GM21528 (cell line): ENCODE results near the gene ASB4.
"Not testable (repeated sequence)": the region's sequence is repeated elsewhere in the genome, so short reads cannot be mapped to it uniquely, and the experiment has no call there.

Source experiments
- ATAC-seq: cut with Tn5 transposase; IDR thresholded peaks from one replicate; pipeline ENCODE4 v1.9.1; 2021; ENCODE audit warnings: mild to moderate bottlenecking, moderate library complexity; ENCODE audit not compliant: unreplicated experiment, low FRiP score

ASB4 gene

DNA sequence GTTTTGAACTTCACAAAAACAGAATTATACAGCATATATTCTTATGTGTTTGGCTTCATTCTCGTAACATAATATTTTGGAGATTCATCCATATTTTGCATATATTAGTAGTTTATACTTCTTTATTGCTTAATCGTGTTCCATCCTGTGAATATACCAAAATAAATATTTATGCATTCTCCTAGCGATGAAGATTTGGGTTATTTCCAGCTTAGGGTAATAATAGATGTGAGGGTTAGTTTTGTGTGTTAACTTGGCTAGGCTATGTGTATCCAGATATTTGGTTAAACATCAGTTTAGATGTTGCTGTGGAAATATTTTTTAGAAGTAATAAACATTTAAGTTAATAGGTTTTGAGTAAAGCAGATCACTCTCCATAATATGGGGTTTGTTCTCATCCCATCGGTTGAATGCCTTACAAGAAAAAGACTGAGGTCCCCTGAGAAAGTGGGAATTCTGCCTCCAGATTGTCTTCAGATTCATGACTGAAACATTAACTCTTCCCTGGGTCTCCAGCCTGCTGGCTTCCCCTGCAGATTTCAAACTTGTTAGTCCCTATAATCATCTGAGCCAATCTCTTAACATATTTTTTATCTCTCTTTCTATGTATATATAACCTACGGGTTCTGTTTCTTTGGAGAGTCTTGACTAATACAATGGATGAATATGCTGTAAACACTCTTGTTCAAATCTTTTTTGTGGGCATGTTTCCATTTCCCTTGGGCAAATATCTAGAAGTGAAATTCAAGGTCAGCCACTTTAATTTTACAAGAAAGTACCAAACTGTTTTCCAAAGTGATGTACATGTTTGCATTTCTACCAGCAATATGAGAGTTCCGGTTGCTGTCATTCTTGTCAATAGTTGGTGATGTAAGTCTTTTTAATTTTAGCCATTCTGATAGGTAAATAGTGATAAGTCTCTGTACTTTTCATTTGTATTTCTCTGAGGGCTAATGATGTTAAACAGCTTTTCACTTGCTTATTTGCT, 61.9 kb downstream of the ASB4 start:
- ATAC-seq, result no peak

DNA sequence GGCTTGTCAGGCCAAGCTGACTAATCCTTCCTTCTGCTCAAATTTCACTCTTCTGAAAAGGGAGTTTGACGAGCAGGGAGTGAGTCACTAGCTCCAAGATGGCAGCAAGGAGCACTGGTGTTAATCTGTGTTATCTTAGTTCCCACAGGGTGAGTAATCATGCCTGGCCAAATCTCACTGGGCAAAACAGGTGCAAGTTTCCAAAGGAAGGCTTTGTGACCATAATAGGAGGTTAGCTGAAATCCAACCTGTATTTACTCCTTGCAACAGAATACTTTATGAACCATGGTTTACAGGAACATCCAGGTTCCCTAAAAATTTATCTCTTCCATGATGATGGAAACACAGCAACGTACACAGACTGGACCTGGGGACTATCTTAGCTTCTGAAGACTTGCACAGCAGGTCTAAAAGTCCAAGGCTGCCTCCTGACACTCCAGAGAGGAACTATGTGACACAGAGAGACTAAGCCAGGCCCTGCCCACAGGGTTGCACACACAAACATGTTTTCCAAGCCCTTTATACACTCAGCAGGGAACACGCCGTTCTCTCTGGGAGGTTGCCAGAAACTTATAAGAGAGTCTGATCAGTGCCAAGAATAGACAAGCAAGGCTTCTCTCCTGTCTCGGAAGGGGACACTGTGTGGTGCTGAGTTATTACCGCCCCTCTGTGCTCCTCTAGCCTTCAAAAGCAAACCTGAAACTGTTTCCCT, 64.2 kb downstream of the ASB4 start:
- no peak for ATAC-seq

DNA sequence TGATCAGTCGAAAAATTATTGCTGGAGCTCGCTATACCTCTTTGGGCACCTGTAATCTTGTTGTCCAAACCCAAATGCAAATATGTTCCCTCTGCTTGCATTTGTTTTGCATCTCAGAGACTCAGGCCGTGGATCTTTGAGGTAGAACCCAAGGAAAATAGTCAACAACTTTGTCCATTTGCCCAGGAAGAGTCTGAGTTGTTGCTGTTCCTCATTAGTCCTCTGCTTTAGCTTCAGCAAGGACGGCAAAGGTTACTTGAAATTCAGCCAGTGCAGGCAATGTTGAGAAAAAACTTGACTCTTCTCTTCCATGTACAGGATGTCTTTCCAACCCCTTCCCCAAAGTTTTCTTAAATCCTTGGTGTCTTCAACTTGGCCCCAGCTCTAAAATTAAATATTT, 64.8 kb downstream of the ASB4 start:
- ATAC-seq, result no peak

- not testable (repeated sequence) for ATAC-seq
Observed at GRCh38 chr7:95552010-95552926, 66.5 kb downstream of the ASB4 start.

DNA sequence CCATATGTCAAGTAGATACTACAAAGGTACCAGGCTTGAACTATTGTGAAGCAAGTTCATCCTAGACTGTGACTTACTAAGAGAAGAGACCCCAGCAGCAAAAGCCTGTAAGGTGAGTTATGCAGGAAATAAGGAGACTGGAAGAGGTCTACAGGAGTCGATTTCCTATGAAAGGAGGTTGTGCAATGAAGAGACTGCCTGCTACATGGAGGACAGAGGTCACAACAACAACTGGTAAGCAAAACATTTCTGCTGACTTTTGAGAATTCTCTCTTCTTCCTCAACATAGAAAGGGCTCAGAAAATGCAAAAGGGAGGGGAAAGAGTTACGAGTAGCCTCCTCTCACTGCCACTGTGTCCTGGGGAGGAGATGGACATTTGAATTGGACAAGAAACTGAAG, 68.2 kb downstream of the ASB4 start:
- ATAC-seq, result no peak

DNA sequence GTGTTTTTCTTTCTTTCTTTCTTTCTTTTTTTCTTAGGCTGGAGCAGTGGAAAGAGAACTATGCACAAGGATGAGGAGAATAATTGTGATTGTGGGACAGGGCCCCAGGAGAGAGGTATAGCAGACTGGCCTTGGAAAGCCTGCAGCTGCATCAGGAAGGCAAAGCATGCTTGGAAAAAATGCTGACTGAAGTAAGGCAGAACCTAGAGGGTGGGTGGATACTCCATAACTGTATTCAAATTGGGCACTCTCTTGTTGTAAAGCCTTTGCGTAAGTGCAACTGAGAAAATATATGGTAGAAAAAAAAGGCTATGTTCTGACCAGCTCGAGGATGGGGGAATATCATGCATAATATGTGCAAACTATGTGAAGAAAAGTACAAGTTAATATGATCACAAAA, 71.0 kb downstream of the ASB4 start:
- ATAC-seq, result no peak

DNA sequence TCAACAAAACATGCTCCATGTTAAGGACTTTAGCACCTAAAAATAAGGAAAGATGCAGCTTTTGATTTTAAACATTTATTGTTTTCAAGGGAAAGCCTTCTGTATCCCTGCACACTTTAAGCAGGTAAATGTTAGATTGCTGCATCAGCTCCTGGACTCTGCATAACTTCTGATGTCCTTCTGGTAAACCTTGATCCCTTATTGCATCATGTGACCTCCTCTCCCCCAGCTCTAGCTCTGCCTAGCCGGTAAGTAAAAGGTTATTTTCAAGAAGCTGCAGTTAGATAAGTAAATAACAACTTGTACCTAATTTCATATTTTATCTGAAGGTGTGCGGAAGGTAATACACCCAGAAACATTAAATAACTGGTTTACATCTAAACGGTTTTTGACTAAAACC, 73.1 kb downstream of the ASB4 start:
- ATAC-seq, result no peak

DNA sequence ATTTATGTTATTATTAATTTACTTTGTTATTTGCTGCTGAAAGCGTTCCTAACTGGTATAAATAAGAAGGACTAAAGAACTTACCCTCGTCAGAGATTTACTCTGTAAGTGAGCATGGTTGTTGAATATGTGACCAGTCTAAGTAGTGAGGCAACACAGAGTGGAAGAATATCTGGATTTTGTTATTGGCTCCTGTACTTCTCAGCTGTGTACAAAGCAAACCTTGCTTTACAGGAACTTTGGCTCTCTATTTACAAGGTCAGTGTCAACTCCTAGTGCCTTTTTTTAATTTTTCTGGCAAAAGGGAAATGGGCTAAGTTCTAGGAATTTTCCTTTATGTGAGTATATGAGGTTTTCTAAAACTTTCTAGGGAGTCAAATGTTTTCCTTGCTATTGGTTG, 74.9 kb downstream of the ASB4 start:
- ATAC-seq, result no peak

- no peak for ATAC-seq
Observed at GRCh38 chr7:95569720-95570119, 84.0 kb downstream of the ASB4 start.

GRCh38 chr7:95577137-95577536, 91.4 kb downstream of the ASB4 start:
- ATAC-seq, result no peak

DNA sequence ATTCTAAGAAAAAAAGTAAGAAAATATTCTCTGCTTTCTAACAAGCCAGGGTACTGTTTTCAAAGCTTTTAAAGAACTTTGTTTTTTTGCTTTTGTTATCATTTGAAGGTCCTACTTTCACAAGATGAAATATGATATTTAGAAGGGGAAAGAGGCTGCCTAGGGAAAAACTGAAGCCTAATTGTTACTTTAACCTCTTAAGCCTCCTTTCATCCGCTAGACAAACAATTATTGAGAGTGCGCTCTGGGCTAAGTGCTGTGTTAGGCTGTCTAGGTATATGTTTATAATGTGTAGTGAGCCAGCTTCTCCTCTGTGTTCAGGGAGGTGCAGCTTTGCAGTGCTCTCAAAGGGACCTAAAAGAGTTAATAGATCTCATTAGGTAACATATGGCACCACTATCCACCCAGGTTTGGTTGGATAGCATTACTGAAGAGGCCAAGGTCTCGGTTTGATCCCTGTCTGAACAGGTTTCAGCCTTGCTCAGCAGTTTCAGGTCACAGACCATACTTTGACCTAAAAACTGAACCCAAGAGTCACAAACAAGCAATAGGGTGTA, 92.6 kb downstream of the ASB4 start:
- ATAC-seq, result no peak

GRCh38 chr7:95579318-95579717, 93.6 kb downstream of the ASB4 start:
- no peak for ATAC-seq

DNA sequence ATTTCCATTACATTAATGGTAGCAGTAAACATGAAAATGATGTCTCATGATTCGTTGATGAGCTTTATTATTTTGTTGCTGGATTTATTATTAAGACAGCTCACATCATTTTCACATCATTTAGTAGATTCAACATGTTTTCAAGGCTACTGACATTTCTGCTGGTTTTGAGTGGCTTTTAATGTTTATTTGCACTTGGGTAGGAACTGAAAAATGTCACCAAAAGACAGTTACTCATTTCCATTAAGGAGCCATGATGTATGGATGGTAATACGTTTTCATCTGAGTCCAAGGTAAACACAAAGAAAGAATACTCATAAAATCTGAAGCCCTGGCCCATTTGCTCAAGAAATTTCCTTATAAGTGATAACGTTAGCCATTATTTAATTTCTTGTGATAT, 95.7 kb downstream of the ASB4 start:
- no peak for ATAC-seq

DNA sequence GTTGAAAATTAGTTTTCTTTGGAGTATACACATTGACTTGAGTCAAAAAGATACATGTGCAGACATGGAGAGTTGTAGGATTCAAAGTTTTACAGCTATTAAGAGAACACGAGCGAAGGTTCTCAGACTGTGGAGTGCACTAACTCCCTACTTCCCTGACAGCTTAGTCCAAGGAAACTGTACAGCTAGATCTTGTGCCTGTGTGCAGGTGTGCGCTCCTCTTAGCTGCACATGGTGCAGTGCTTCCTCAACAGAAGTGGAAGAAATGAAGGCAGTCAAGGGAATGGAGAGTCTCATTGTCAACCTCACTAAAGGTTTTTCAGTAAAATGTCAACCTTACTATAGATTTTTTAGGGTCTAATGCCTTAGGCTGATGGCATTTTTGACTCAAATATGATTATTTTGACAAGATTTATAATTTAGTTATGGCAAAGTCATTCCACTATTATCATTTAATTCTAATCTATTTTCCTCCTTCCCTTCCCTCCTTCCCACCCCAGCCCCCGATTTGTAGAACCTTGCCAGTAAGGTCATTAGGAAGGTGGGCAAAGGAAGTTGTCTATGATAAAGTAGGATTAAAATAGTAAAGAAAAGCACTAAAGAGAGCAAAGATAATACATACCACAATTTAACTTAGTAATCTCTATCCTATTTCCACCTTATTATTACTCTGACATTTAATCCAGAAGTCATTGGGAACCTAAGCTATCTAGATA, 97.0 kb downstream of the ASB4 start:
- ATAC-seq, result no peak

GRCh38 chr7:95583834-95584621, 98.3 kb downstream of the ASB4 start:
- no peak for ATAC-seq

DNA sequence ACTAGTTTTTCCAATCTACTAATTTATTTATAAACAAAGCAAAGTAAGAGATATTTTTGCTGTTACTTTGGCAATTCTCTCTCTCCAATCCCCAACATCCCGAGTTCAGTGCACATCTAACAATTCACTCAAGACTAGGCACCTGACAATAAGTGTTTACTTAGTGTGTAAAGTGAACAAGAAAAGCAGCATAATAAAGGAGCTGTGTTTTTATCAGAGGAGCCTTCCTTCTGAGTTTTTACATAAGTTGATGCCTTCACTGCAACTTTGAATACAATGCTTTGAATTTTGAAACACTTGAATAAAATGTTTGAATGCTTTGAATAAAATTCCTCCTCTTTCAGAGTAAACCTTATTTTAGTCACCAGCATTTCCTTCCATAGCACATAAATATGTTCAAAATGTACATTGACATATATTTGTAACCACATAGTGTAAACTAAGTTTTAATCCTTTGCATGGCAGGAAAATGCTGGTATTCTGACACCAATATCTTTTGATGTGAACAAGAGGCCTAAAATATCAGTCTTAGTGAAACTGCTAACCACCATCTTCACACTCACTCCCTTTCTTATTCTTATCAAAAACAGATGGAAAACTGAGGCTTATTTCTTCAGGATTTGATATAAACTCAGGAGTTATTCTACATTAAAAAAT, 99.2 kb downstream of the ASB4 start:
- no peak for ATAC-seq

DNA sequence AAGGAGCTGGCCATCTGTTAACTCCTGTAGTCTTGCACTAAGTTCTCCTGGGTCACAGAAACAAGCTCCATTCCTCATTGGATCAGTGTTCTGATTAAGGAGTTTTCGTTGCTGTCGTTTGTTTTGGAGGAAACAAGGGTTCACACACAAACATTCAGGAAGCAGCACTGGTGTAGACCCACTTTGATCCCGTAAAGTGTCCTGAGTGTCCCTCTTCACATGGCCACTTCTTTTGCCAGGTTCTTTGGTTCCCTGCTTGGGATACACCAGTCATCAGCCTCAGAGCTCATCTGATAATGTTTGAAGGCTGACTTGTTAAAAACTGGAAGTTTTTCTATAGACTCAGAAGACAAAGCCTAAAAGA, 99.7 kb downstream of the ASB4 start:
- ATAC-seq, result no peak

GRCh38 chr7:95586951-95587301, 101.2 kb downstream of the ASB4 start:
- ATAC-seq, result no peak

- ATAC-seq, result no peak
Observed at GRCh38 chr7:95589031-95589430, 103.3 kb downstream of the ASB4 start.
